Mesothelial cell of epicardium (in vitro differentiated cells): ENCODE measurements around the gene DVL2. TPM values are rescaled to one million over a fixed set of nuclear protein-coding genes. Genes with fewer than 3 reads are reported as not detected.

ENCODE experiments used
- DNase-seq, 2 experiments: peaks; one replicate each; pipeline ENCODE4 v3.0.0; 2021; ENCODE audit warnings: low spot score in 2 of 2; ENCODE audit not compliant: unreplicated experiment in 2 of 2
- H3K27ac Mint-ChIP-seq: 2 replicates; pipeline ENCODE4 v1.8.0; 2021; ENCODE audit warnings: mixed read lengths
- H3K27me3 Mint-ChIP-seq: 2 replicates; pipeline ENCODE4 v1.8.0; 2021; ENCODE audit warnings: low read depth, mixed read lengths
- H3K36me3 Mint-ChIP-seq: 2 replicates; pipeline ENCODE4 v1.8.0; 2021; ENCODE audit warnings: mixed read lengths
- H3K4me1 Mint-ChIP-seq: 2 replicates; pipeline ENCODE4 v1.8.0; 2021; ENCODE audit warnings: mixed read lengths
- H3K4me3 Mint-ChIP-seq: 2 replicates; pipeline ENCODE4 v1.8.0; 2021; ENCODE audit warnings: mild to moderate bottlenecking, moderate library complexity, mixed read lengths
- H3K9me3 Mint-ChIP-seq: 2 replicates; pipeline ENCODE4 v1.8.0; 2021; ENCODE audit warnings: mixed read lengths
- total RNA-seq: library from RNA; stranded (reverse); gene quantifications from 3 replicates; pipeline ENCODE4 v1.2.1, GENCODE V29; 2021
- TF ChIP-seq, protein P1 (sequence below): fragments of 200-600 bp; sonication (generic); IDR thresholded peaks from one replicate; pipeline ENCODE4 v1.5.0; 2021; ENCODE audit warnings: antibody characterized with exemption; ENCODE audit not compliant: unreplicated experiment

Gene DVL2
- total RNA-seq, 1 donor from 2014 or later = 94.0 TPM

DNA sequence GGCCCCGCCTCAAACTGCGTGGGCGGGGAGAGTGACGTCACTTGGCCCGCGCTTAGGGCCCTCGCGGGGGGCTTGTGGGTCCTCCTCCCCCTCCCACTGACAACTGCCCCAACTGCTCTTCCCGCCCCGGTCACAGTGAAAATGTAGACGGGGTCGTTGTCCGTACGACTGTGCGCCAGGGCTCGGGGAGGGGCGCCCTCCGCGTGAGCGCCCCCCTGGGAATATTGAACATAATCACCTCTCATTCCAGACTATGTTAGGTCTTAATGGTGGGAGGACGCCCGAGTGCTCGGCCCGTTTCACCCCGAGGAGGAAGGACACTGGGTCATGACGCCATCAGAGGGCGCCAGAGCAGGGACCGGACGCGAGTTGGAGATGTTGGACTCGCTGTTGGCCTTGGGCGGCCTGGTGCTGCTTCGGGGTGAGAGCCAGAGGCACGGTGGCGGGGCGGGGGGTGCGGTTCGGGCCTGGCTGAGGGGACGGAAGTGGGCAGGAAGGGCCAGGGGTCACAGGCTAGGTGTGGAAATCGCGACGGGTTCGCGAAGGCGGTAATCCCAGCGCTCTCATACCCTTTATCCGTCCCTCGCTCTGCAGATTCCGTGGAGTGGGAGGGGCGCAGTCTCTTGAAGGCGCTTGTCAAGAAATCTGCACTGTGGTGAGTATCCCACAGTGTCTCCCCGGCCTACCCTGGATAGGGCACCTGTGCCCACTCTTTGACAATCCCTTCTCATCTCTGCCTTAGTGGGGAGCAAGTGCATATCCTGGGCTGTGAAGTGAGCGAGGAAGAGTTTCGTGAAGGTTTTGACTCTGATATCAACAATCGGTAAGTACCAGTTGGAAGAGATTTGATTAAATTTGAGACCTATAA is 18.1 kb upstream of the DVL2 start, which contains the start of gene ELP5:
TSS of gene ELP5 (plus strand) at position 40 of the 868 bp plus-strand sequence. CDS start at position 376, 336 bp downstream.
- H3K4me1 Mint-ChIP-seq = peaks cover 31% of the 10 kb centered on the region
- H3K36me3 Mint-ChIP-seq = peaks cover 14% of the 10 kb centered on the region

GRCh38 chr17:7251661-7252175 is 17.4 kb upstream of the DVL2 start, which contains the start of gene CTDNEP1:
Gene CTDNEP1 (minus strand): TSS chr17:7251734. CDS start chr17:7251296, 438 bp downstream.
- DNase-seq = peak; percentile 98 to 100
- Mint-ChIP-seq H3K27me3 (no peaks in the 10 kb centered on the region), H3K36me3 (peaks cover 12% of the 10 kb centered on the region), H3K27ac (peak within 1 kb of the TSS; percentile 100), H3K4me1 (peaks cover 31% of the 10 kb centered on the region), H3K9me3 (no peaks in the 10 kb centered on the region), H3K4me3 (peak within 1 kb of the TSS; percentile 97)
- TF ChIP-seq, protein P1, sequence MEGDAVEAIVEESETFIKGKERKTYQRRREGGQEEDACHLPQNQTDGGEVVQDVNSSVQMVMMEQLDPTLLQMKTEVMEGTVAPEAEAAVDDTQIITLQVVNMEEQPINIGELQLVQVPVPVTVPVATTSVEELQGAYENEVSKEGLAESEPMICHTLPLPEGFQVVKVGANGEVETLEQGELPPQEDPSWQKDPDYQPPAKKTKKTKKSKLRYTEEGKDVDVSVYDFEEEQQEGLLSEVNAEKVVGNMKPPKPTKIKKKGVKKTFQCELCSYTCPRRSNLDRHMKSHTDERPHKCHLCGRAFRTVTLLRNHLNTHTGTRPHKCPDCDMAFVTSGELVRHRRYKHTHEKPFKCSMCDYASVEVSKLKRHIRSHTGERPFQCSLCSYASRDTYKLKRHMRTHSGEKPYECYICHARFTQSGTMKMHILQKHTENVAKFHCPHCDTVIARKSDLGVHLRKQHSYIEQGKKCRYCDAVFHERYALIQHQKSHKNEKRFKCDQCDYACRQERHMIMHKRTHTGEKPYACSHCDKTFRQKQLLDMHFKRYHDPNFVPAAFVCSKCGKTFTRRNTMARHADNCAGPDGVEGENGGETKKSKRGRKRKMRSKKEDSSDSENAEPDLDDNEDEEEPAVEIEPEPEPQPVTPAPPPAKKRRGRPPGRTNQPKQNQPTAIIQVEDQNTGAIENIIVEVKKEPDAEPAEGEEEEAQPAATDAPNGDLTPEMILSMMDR = no peak

More for the DNA sequence above, 18.1 kb upstream of the DVL2 start, which contains the start of gene ELP5:
- H3K4me3 Mint-ChIP-seq = peak within 1 kb of the TSS; percentile 97
- TF ChIP-seq, protein P1 = no peak
- DNase-seq = peak; percentile 84 to 91
- H3K27me3 Mint-ChIP-seq = no peaks in the 10 kb centered on the region
- peak within 1 kb of the TSS; percentile 100 for H3K27ac Mint-ChIP-seq
- no peaks in the 10 kb centered on the region for H3K9me3 Mint-ChIP-seq

- no peaks in the 10 kb centered on the region for H3K9me3 Mint-ChIP-seq
- H3K27me3 Mint-ChIP-seq = no peaks in the 10 kb centered on the region
- peak in 1 of 2 experiments; percentile 48 for DNase-seq
- H3K27ac Mint-ChIP-seq = peak overlapping the region; percentile 94
- TF ChIP-seq, protein P1 = no peak
- H3K36me3 Mint-ChIP-seq = peaks cover 14% of the 10 kb centered on the region
- H3K4me3 Mint-ChIP-seq = peak overlapping the region; percentile 97
- H3K4me1 Mint-ChIP-seq = peaks cover 31% of the 10 kb centered on the region
These were observed 16.6 kb upstream of the DVL2 start for GRCh38 chr17:7250695-7251627.

- TF ChIP-seq, protein P1 = no peak
- Mint-ChIP-seq H3K27ac (peak overlapping the region; percentile 39), H3K27me3 (no peaks in the 10 kb centered on the region), H3K36me3 (peaks cover 15% of the 10 kb centered on the region), H3K4me1 (peaks cover 31% of the 10 kb centered on the region), H3K9me3 (no peaks in the 10 kb centered on the region), H3K4me3 (peak overlapping the region; percentile 87)
- no peak for DNase-seq
These were observed 15.5 kb upstream of the DVL2 start for GRCh38 chr17:7249830-7250229.

GRCh38 chr17:7249214-7249613 is 14.9 kb upstream of the DVL2 start:
- peaks cover 31% of the 10 kb centered on the region for H3K4me1 Mint-ChIP-seq
- H3K27ac Mint-ChIP-seq = peak overlapping the region; percentile 37
- TF ChIP-seq, protein P1 = no peak
- no peaks in the 10 kb centered on the region for H3K9me3 Mint-ChIP-seq
- peaks cover 14% of the 10 kb centered on the region for H3K36me3 Mint-ChIP-seq
- H3K27me3 Mint-ChIP-seq = no peaks in the 10 kb centered on the region
- no peak for DNase-seq
- peak overlapping the region; percentile 39 for H3K4me3 Mint-ChIP-seq
